Measurements from ENCODE around the gene NEUROD2.
"Not testable (repeated sequence)": the region's sequence is repeated elsewhere in the genome, so short reads cannot be mapped to it uniquely, and the experiment has no call there.

GRCh38 chr17:39590180-39590579 lies 17.5 kb downstream of the NEUROD2 start:
- not testable (repeated sequence) for TF ChIP-seq CTCF (IDR thresholded peaks at IDR 0.05 in 8 of 11, conservative IDR thresholded peaks at IDR 0.05 in 3 of 11); POLR2A (IDR thresholded peaks at IDR 0.05)

Data from spleen (tissue), 7 donors.